ENCODE data around the gene ACSM6. TPM values are rescaled to one million over a fixed set of nuclear protein-coding genes. Genes with fewer than 3 reads are reported as not detected.

Gene ACSM6
- total and polyA plus RNA-seq, 2 of the 8 experiments (the other 6 are each of a cell fraction or from before 2014, with no cell fraction given) = 0.33 TPM; not detected in 1

DNA sequence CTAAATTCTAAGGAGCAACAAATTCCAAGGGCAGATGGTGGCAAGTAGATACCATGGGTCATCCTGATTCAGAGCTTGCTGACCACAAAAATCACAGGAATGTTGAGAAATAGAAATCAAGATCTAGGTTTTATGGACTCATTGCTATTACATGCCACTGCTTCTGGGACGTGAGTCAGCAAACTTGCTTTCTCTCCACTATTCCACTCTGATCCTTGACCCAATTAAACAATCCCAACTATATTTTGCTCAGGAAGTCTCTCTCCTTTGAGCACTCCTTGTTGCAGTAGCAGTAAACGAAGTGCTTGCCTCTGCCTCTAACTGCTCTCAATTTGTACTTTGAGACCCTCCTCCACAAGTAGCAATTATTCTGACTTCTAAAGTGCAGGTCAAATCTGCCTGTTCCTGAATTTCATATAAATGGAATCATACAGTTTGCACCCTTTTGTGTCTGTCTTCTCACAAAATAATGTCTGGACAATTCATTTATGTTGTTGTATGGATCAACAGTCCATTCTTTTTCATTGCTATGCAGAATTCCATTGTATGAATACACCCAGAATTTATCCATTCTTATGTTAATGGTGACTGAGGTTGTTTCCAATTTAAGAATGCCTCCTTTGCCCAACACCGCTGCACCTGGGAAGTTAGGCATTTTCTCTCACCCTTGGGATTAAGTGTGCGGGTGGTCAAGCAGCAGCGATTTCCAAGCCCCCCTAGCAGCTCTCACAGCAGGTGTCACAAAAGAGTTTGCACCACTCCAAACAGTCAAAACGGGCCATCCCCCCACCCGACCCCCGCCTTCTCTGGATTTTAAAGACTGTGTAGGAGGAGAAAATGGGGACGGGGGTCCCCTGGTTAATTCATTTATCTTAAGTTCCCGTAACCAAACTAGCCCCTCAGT, 35.9 kb downstream of the ACSM6 start (continued):
- TF ChIP-seq, protein P1, sequence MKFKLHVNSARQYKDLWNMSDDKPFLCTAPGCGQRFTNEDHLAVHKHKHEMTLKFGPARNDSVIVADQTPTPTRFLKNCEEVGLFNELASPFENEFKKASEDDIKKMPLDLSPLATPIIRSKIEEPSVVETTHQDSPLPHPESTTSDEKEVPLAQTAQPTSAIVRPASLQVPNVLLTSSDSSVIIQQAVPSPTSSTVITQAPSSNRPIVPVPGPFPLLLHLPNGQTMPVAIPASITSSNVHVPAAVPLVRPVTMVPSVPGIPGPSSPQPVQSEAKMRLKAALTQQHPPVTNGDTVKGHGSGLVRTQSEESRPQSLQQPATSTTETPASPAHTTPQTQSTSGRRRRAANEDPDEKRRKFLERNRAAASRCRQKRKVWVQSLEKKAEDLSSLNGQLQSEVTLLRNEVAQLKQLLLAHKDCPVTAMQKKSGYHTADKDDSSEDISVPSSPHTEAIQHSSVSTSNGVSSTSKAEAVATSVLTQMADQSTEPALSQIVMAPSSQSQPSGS (IDR thresholded peaks at IDR 0.05; ENCODE audit: low read length) = 0 out of 2 replicates have a peak, but pooled peaks have one; percentile 17
- no peak for TF ChIP-seq GABPA (IDR thresholded peaks at IDR 0.05; ENCODE audit: borderline replicate concordance, insufficient read depth, low read length)
- peak; percentile 50 for TF ChIP-seq MAFK (IDR thresholded peaks at IDR 0.05; ENCODE audit: low read depth, low read length)
- peak; percentile 37 for TF ChIP-seq BACH1 (IDR thresholded peaks at IDR 0.05; ENCODE audit: low read length)
- peak; percentile 31; the same call in 1 of the 2 replicates for TF ChIP-seq YY1 (IDR thresholded peaks at IDR 0.05; ENCODE audit: low read depth, low read length)
- TF ChIP-seq, protein P2, sequence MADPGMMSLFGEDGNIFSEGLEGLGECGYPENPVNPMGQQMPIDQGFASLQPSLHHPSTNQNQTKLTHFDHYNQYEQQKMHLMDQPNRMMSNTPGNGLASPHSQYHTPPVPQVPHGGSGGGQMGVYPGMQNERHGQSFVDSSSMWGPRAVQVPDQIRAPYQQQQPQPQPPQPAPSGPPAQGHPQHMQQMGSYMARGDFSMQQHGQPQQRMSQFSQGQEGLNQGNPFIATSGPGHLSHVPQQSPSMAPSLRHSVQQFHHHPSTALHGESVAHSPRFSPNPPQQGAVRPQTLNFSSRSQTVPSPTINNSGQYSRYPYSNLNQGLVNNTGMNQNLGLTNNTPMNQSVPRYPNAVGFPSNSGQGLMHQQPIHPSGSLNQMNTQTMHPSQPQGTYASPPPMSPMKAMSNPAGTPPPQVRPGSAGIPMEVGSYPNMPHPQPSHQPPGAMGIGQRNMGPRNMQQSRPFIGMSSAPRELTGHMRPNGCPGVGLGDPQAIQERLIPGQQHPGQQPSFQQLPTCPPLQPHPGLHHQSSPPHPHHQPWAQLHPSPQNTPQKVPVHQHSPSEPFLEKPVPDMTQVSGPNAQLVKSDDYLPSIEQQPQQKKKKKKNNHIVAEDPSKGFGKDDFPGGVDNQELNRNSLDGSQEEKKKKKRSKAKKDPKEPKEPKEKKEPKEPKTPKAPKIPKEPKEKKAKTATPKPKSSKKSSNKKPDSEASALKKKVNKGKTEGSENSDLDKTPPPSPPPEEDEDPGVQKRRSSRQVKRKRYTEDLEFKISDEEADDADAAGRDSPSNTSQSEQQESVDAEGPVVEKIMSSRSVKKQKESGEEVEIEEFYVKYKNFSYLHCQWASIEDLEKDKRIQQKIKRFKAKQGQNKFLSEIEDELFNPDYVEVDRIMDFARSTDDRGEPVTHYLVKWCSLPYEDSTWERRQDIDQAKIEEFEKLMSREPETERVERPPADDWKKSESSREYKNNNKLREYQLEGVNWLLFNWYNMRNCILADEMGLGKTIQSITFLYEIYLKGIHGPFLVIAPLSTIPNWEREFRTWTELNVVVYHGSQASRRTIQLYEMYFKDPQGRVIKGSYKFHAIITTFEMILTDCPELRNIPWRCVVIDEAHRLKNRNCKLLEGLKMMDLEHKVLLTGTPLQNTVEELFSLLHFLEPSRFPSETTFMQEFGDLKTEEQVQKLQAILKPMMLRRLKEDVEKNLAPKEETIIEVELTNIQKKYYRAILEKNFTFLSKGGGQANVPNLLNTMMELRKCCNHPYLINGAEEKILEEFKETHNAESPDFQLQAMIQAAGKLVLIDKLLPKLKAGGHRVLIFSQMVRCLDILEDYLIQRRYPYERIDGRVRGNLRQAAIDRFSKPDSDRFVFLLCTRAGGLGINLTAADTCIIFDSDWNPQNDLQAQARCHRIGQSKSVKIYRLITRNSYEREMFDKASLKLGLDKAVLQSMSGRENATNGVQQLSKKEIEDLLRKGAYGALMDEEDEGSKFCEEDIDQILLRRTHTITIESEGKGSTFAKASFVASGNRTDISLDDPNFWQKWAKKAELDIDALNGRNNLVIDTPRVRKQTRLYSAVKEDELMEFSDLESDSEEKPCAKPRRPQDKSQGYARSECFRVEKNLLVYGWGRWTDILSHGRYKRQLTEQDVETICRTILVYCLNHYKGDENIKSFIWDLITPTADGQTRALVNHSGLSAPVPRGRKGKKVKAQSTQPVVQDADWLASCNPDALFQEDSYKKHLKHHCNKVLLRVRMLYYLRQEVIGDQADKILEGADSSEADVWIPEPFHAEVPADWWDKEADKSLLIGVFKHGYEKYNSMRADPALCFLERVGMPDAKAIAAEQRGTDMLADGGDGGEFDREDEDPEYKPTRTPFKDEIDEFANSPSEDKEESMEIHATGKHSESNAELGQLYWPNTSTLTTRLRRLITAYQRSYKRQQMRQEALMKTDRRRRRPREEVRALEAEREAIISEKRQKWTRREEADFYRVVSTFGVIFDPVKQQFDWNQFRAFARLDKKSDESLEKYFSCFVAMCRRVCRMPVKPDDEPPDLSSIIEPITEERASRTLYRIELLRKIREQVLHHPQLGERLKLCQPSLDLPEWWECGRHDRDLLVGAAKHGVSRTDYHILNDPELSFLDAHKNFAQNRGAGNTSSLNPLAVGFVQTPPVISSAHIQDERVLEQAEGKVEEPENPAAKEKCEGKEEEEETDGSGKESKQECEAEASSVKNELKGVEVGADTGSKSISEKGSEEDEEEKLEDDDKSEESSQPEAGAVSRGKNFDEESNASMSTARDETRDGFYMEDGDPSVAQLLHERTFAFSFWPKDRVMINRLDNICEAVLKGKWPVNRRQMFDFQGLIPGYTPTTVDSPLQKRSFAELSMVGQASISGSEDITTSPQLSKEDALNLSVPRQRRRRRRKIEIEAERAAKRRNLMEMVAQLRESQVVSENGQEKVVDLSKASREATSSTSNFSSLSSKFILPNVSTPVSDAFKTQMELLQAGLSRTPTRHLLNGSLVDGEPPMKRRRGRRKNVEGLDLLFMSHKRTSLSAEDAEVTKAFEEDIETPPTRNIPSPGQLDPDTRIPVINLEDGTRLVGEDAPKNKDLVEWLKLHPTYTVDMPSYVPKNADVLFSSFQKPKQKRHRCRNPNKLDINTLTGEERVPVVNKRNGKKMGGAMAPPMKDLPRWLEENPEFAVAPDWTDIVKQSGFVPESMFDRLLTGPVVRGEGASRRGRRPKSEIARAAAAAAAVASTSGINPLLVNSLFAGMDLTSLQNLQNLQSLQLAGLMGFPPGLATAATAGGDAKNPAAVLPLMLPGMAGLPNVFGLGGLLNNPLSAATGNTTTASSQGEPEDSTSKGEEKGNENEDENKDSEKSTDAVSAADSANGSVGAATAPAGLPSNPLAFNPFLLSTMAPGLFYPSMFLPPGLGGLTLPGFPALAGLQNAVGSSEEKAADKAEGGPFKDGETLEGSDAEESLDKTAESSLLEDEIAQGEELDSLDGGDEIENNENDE (IDR thresholded peaks at IDR 0.05; ENCODE audit: insufficient replicate concordance, low read length) = peak; percentile 77
- 0 out of 2 replicates have a peak, but pooled peaks have one; percentile 40 for TF ChIP-seq POU5F1 (IDR thresholded peaks at IDR 0.05; ENCODE audit: low read depth, low read length)

Measured in H1 (cell line).